GM12865 (cell line): Measurements from ENCODE around the gene GMEB1.
"Not testable (repeated sequence)": the region's sequence is repeated elsewhere in the genome, so short reads cannot be mapped to it uniquely, and the experiment has no call there.

Experiments used
- DNase-seq: peaks from one replicate; pipeline ENCODE4 v3.0.0; 2010; ENCODE audit warnings: low read depth
- H3K4me3 ChIP-seq: 2 replicates; pipeline ENCODE4 v1.5.1; 2011; ENCODE audit warnings: mild to moderate bottlenecking, low read depth, low read length, control low read depth
- TF ChIP-seq, protein P1 (sequence below): IDR thresholded peaks from 2 replicates; pipeline ENCODE4 v1.5.1; 2011; ENCODE audit warnings: low read length, control low read depth, low read depth, inconsistent platforms; ENCODE audit not compliant: insufficient read depth; ENCODE audit errors: missing control alignments

The GMEB1 gene

DNA sequence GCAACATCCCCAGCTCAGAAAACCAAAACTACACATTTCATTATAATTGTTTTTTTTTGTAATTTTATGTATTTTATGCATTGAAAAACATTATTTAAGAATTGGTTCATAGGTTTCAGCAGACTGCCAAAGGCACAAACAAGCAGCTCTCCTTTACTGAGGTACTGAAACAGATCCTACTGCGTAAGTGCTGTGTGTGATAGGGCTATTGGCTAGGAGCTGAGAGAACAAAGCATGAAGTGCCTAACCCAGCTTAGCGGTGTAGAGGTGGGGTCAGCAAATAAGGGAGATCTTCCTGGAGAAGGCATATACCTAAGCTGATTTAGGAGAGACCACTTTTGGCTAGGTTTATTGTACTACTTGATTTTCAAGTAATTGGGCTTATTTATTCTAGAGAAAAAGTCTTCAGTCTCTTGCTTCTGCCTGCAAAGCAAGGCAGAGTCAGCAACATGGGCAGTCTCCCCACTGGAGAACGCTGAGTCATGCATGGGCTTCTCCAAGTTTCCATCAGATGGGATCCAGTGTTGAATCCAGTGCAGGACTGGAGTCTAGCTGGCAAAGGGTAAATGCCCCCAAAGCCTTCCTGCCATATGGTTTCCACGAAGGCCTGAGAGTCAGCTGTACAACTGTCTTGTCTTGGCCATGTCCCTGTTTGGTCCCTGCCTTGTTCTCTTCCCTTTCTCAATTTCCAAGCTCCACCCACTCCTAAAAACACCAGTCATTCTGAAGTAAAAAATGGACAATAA is 50.2 kb downstream of the GMEB1 start:
- TF ChIP-seq, protein P1, sequence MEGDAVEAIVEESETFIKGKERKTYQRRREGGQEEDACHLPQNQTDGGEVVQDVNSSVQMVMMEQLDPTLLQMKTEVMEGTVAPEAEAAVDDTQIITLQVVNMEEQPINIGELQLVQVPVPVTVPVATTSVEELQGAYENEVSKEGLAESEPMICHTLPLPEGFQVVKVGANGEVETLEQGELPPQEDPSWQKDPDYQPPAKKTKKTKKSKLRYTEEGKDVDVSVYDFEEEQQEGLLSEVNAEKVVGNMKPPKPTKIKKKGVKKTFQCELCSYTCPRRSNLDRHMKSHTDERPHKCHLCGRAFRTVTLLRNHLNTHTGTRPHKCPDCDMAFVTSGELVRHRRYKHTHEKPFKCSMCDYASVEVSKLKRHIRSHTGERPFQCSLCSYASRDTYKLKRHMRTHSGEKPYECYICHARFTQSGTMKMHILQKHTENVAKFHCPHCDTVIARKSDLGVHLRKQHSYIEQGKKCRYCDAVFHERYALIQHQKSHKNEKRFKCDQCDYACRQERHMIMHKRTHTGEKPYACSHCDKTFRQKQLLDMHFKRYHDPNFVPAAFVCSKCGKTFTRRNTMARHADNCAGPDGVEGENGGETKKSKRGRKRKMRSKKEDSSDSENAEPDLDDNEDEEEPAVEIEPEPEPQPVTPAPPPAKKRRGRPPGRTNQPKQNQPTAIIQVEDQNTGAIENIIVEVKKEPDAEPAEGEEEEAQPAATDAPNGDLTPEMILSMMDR, result no peak
- DNase-seq, result no peak
- no peak overlapping the region for H3K4me3 ChIP-seq

DNA sequence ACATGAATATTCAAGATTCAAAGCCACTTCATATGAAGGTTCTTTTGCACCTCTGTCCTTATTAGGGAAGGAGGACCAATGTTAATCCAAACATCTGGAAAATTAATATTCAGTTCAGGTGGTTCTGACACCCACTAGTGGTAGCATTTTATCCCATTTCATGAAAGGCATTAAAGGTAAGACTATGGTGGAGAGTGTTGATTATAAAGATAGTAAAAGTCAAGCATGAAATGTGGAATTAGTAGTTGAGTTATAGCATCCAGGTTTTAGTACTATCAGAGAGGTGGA is 50.7 kb downstream of the GMEB1 start:
- TF ChIP-seq, protein P1, result no peak
- no peak for DNase-seq
- H3K4me3 ChIP-seq, result no peak overlapping the region

GRCh38 chr1:28720376-28720775 is 51.8 kb downstream of the GMEB1 start:
- TF ChIP-seq, protein P1, result no peak
- no peak overlapping the region for H3K4me3 ChIP-seq
- no peak for DNase-seq

DNA sequence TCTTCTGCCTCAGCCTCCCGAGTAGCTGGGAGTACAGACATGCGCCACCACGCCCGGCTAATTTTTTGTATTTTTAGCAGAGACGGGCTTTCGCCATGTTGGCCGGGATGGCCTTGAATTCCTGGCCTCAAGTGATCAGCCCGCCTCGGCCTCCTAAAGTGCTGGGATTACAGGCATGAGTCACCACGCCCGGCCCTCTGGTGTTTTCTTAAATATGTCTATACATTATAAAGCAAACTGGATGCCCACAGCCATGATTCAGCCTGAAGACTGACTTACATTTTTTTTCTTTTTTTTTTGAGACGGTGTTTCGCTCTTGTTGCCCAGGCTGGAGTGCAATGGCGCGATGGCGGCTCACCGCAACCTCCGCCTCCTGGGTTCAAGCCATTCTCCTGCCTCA is 53.3 kb downstream of the GMEB1 start:
- DNase-seq, H3K4me3 ChIP-seq: not testable (repeated sequence)

DNA sequence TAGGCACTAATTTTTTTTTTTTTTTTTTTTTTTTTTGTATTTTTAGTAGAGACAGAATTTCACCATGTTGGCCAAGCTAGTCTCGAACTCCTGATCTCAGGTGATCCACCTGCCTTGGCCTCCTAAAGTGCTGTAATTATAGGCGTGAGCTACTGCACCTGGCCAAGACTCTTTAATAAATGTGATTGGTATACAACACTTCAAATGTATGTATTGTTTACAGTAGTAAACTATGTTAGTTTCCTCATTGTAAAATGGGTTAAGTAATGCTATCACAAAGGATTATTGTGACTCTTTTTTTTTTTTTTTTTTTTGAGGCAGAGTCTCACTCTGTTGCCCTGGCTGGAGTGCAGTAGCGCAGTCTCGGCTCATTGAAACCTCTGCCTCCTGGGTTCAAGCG is 56.8 kb downstream of the GMEB1 start:
- H3K4me3 ChIP-seq, DNase-seq: not testable (repeated sequence)

GRCh38 chr1:28735961-28736449 is 67.4 kb downstream of the GMEB1 start:
- TF ChIP-seq, protein P1, result no peak
- H3K4me3 ChIP-seq, result peak overlapping the region; percentile 71
- no peak for DNase-seq

- H3K4me3 ChIP-seq, result peak within 1 kb of the TSS; percentile 99
- TF ChIP-seq, protein P1, result peak; percentile 85
- DNase-seq, result peak; percentile 99
Measured at GRCh38 chr1:28736450-28737306, 68.1 kb downstream of the GMEB1 start, which contains the start of gene YTHDF2. YTHDF2 (plus strand) TSS chr1:28736940; CDS start chr1:28737121, 181 bp downstream.
